Muscle layer of colon (tissue), 2 donors: ENCODE measurements around the gene PHF21B.
"Not testable (repeated sequence)": the region's sequence is repeated elsewhere in the genome, so short reads cannot be mapped to it uniquely, and the experiment has no call there.

Experiments
- H3K27ac ChIP-seq: one replicate; pipeline ENCODE4 v1.7.0; 2013; ENCODE audit warnings: low read depth, mild to moderate bottlenecking, low read length, moderate library complexity
- H3K27me3 ChIP-seq, 2 donors: one replicate each; pipeline ENCODE4 v1.7.0; 2013; ENCODE audit warnings: low read length in 2 of 2, mild to moderate bottlenecking in 2 of 2; ENCODE audit not compliant: insufficient read depth in 2 of 2, control insufficient read depth in 1 of 2
- H3K36me3 ChIP-seq: one replicate; pipeline ENCODE4 v1.7.0; 2013; ENCODE audit warnings: mild to moderate bottlenecking, low read length; ENCODE audit not compliant: insufficient read depth
- H3K4me1 ChIP-seq: one replicate; pipeline ENCODE4 v1.7.0; 2013; ENCODE audit warnings: mild to moderate bottlenecking, low read length; ENCODE audit not compliant: insufficient read depth
- H3K4me3 ChIP-seq, 2 donors: one replicate each; pipeline ENCODE4 v1.7.0; 2013; ENCODE audit warnings: low read length in 2 of 2, low read depth in 1 of 2, mild to moderate bottlenecking in 1 of 2, moderate library complexity in 1 of 2
- H3K9ac ChIP-seq: one replicate; pipeline ENCODE4 v1.7.0; 2013; ENCODE audit warnings: low read length
- H3K9me3 ChIP-seq: one replicate; pipeline ENCODE4 v1.7.0; 2013; ENCODE audit warnings: mild to moderate bottlenecking, low read length
- donor health status: abdominal sarcoma.
- donor health status: Adenocarcinoma of cecum.

The PHF21B gene

DNA sequence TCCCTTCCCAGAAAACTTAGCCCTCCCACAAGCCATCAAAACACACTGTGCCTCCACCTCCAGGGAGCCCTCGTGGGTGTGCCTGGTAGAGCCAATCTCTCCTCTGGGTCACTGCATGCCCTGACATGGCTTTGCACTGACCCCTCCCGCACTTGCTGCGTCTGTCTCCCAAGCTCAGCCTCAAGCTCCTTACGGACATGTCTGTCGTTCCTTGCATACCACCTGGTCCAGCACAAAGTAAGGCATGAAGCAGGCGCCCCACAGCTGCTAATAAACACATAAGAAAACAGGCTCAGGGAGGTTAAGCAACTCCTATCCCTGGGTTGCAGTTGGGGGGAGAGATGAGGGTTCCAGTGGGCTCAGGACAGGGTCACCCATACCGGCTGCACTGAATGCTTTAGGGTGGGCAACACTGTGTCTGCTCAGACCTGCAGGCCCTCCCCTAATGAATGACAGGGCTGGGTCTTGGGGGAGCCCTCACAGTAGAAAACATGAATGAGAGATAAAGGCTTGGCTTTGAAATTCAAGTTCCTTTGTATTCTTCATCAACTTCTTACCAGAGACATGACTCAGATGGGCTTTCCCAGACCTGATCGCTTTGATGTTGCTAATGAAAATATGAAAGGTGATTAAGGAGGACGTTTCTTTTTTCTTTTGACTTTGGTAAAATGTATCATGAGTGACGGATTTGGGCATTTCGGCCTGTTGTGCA is 38.0 kb downstream of the PHF21B start:
- peaks cover 0 to 6% of the 10 kb centered on the region in 2 donors for H3K27me3 ChIP-seq
- no peak overlapping the region for H3K9ac ChIP-seq
- H3K9me3 ChIP-seq, result no peaks in the 10 kb centered on the region
- no peak overlapping the region for H3K27ac ChIP-seq
- H3K4me1 ChIP-seq, result no peaks in the 10 kb centered on the region
- no peak overlapping the region for H3K4me3 ChIP-seq
- no peaks in the 10 kb centered on the region for H3K36me3 ChIP-seq

DNA sequence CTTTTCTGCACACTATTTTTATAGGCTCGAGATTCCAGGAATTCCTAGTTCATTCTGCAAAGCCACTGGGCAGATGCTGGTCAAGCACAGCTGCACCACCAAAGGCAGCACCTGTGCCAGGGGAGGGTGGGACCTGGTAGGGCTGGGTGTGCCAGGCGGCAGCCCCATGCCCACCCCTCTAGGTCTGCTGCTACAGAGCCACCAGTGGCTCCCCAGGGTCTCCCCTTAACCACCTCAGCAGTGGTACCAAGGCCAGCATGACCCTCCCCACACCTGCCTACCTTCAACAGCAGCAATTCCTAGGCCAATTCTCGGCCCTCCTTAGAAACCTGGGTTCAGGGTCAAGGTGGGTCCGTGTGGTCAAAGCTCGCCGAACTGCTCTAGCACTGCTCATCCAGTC is 39.5 kb downstream of the PHF21B start:
- no peaks in the 10 kb centered on the region for H3K4me1 ChIP-seq
- no peak overlapping the region for H3K4me3 ChIP-seq
- no peaks in the 10 kb centered on the region for H3K36me3 ChIP-seq
- H3K9me3 ChIP-seq, result no peaks in the 10 kb centered on the region
- H3K9ac ChIP-seq, result no peak overlapping the region
- peaks cover 0 to 6% of the 10 kb centered on the region in 2 donors for H3K27me3 ChIP-seq
- no peak overlapping the region for H3K27ac ChIP-seq

DNA sequence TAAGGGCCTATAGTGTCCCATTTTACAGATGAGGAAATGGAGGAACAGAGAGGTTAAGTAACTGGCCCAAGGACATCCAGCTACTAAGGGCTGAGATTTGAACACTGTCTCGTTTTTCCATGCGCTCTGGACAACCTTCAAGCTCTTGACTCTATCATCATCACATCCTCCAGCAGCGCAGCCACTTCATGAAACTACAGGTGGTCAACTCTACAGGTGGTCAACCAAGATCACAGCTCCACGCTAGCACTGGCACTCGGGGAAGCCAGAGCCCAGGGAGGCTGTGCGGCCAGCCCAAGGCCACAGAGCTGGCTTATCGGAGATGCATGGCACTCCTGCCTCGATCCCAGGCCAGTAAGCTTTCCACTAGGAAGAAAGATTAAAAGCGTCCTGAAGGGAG is 40.0 kb downstream of the PHF21B start:
- Histone ChIP-seq H3K27me3 (peaks cover 0 to 6% of the 10 kb centered on the region in 2 donors), H3K4me3 (no peak overlapping the region), H3K4me1 (no peaks in the 10 kb centered on the region), H3K9me3 (no peaks in the 10 kb centered on the region), H3K36me3 (no peaks in the 10 kb centered on the region), H3K27ac (no peak overlapping the region), H3K9ac (no peak overlapping the region)

DNA sequence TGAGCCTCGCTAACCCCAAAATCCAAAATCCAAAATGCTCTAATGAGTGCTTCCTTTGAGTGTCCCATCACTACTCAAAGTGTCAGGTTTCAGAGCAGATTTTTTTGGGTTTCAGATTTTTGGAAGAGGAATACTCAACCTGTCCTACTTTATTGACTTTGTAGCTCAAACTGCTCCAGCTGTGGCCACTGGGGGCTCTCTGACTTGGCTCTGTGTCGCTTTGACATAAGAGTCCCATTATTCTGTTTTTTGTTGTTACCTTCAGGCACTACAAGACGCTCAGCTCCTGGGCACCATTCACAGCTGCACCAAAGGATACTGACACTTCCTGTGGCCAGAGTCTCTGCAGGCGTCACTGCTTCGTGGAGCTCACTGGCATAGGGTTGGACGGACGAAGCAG is 41.1 kb downstream of the PHF21B start:
- Histone ChIP-seq H3K4me1 (no peaks in the 10 kb centered on the region), H3K36me3 (no peaks in the 10 kb centered on the region), H3K27me3 (peaks cover 0 to 6% of the 10 kb centered on the region in 2 donors), H3K27ac (no peak overlapping the region), H3K9me3 (no peaks in the 10 kb centered on the region), H3K4me3 (no peak overlapping the region), H3K9ac (no peak overlapping the region)

GRCh38 chr22:44965171-44965570 is 44.6 kb downstream of the PHF21B start:
- H3K4me1 ChIP-seq, result no peaks in the 10 kb centered on the region
- H3K4me3 ChIP-seq, result no peak overlapping the region
- H3K9me3 ChIP-seq, result no peaks in the 10 kb centered on the region
- no peaks in the 10 kb centered on the region for H3K27me3 ChIP-seq
- no peak overlapping the region for H3K9ac ChIP-seq
- H3K36me3 ChIP-seq, result no peaks in the 10 kb centered on the region
- no peak overlapping the region for H3K27ac ChIP-seq

GRCh38 chr22:44964722-44965078 is 45.1 kb downstream of the PHF21B start:
- Histone ChIP-seq H3K9ac (no peak overlapping the region), H3K4me1 (no peaks in the 10 kb centered on the region), H3K27ac (no peak overlapping the region), H3K4me3 (no peak overlapping the region), H3K36me3 (no peaks in the 10 kb centered on the region), H3K9me3 (no peaks in the 10 kb centered on the region), H3K27me3 (no peaks in the 10 kb centered on the region)

- no peaks in the 10 kb centered on the region for H3K27me3 ChIP-seq
- H3K9ac ChIP-seq, result no peak overlapping the region
- H3K4me3 ChIP-seq, result no peak overlapping the region
- H3K27ac ChIP-seq, result no peak overlapping the region
- no peaks in the 10 kb centered on the region for H3K36me3 ChIP-seq
- no peaks in the 10 kb centered on the region for H3K4me1 ChIP-seq
- H3K9me3 ChIP-seq, result no peaks in the 10 kb centered on the region
These were observed 45.7 kb downstream of the PHF21B start for GRCh38 chr22:44963832-44964721.

- Histone ChIP-seq H3K9ac (no peak overlapping the region), H3K9me3 (no peaks in the 10 kb centered on the region), H3K36me3 (no peaks in the 10 kb centered on the region), H3K4me1 (no peaks in the 10 kb centered on the region), H3K27me3 (no peaks in the 10 kb centered on the region), H3K27ac (no peak overlapping the region), H3K4me3 (no peak overlapping the region)
These were observed 46.9 kb downstream of the PHF21B start for GRCh38 chr22:44962741-44963454.

- H3K9ac ChIP-seq, H3K27me3 ChIP-seq, H3K4me1 ChIP-seq, H3K9me3 ChIP-seq, H3K4me3 ChIP-seq, H3K36me3 ChIP-seq, H3K27ac ChIP-seq: not testable (repeated sequence)
These were observed 48.1 kb downstream of the PHF21B start for GRCh38 chr22:44961682-44962081.

DNA sequence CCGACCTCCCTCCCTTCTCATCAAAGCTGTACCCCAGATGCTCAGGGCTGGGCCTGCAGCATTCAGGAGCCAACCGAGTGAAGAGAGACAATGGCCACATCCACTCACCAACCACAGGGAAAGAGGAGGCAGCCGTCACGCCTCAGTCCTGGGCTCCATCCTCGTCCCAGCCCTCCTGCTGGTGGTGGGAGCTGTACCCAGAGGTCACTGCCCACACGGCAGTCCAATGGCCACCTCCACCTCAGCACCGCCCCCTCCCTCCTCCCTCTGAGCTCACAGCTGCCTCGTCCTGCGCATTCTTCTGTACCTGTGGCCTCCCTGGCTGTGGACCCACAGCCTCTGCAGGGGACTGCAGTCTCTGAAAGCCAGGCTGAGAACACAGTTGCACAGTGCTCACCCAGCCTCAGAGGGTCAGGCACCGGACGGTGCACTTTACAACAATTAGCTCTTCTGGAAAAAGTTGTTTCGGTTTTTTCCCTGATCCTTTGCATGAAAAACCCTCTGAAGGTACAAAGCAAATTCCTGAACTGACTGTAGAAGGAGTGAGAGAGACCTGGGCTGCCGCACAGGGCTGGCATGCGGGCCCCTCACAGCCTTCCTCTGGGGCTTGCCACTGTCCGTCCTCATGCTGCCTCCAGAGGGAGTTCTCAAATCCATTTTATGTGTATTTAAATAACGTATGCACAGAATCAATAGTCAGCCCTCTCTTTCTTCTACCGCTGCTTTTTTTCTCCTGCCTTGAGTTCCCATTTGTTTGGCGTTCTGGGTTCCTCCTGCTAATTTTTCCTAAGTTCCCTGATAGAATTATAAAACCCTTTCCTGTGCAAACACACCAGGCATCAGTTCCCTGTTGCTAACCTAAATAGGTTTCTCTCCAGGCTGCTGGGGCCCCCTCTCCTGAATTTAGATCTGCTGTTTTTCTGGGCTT is 52.7 kb downstream of the PHF21B start:
- H3K27me3 ChIP-seq, result no peaks in the 10 kb centered on the region

DNA sequence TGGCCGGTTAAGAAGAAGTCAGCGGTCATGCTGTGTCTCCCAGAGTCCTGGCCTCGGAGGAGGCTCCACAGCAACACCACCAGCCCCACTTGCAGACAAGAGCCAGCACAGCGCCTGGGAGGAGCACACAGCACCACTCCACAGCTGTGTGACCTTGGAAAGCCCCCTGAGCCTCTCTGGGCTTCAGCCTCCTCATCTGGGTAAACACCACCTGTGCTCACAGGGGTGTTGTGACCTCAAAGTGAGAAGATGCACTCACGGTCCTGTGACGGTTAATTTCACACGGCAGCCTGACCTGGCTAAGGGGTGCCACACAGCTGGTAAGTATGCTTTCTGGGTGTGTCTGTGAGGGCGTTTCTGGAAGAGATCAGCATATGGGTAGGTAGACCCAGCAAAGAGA is 54.7 kb downstream of the PHF21B start:
- no peaks in the 10 kb centered on the region for H3K36me3 ChIP-seq
- no peak overlapping the region for H3K27ac ChIP-seq
- H3K27me3 ChIP-seq, result no peaks in the 10 kb centered on the region
- H3K9me3 ChIP-seq, result no peaks in the 10 kb centered on the region
- H3K4me3 ChIP-seq, result no peak overlapping the region
- no peaks in the 10 kb centered on the region for H3K4me1 ChIP-seq
- no peak overlapping the region for H3K9ac ChIP-seq

More for the DNA sequence above, 52.7 kb downstream of the PHF21B start:
- H3K4me1 ChIP-seq, result no peaks in the 10 kb centered on the region
- H3K36me3 ChIP-seq, result no peaks in the 10 kb centered on the region
- H3K27ac ChIP-seq, result no peak overlapping the region
- H3K9me3 ChIP-seq, result no peaks in the 10 kb centered on the region
- no peak overlapping the region for H3K9ac ChIP-seq
- no peak overlapping the region for H3K4me3 ChIP-seq
